ENCODE results near the gene ACOT11. TPM values are rescaled to one million over a fixed set of nuclear protein-coding genes. Genes with fewer than 3 reads are reported as not detected.

The ACOT11 gene
- total and polyA plus RNA-seq, 2 of the 13 experiments (the other 11 are each of a cell fraction or from before 2014, with no cell fraction given): 2.6 to 3.3 TPM

GRCh38 chr1:54649130-54649898 is 101.3 kb downstream of the ACOT11 start (continued):
- TF ChIP-seq ATF2 (CRISPR knock-in tag; IDR thresholded peaks at IDR 0.05) (peak; percentile 70), PITX1 (CRISPR knock-in tag; IDR thresholded peaks at IDR 0.05) (0 out of 2 replicates have a peak, but pooled peaks have one; percentile 46), HBP1 (CRISPR knock-in tag; IDR thresholded peaks at IDR 0.05; ENCODE audit: low read depth) (no peak), ZNF556 (CRISPR knock-in tag; IDR thresholded peaks at IDR 0.05; ENCODE audit: borderline replicate concordance) (no peak), ZNF609 (CRISPR knock-in tag; IDR thresholded peaks at IDR 0.05; ENCODE audit: borderline replicate concordance) (peak; percentile 59; the same call in 1 of the 2 replicates), POLR2G (IDR thresholded peaks at IDR 0.05; ENCODE audit: low read depth, low read length) (0 out of 2 replicates have a peak, but pooled peaks have one; percentile 43), ZNF670 (CRISPR knock-in tag; IDR thresholded peaks at IDR 0.05; ENCODE audit: borderline replicate concordance) (no peak), SP4 (CRISPR knock-in tag; IDR thresholded peaks at IDR 0.05) (0 out of 2 replicates have a peak, but pooled peaks have one; percentile 32), HNRNPLL (IDR thresholded peaks at IDR 0.05; ENCODE audit: low read depth, low read length, poor library complexity, severe bottlenecking) (no peak), GTF2F1 (IDR thresholded peaks at IDR 0.05; ENCODE audit: low read length) (no peak), HNF4G (IDR thresholded peaks at IDR 0.05; ENCODE audit: borderline replicate concordance, low read depth, low read length) (peak; percentile 90), HNF4G (CRISPR knock-in tag; IDR thresholded peaks at IDR 0.05; ENCODE audit: borderline replicate concordance, low read depth) (no peak), BRD4 (CRISPR knock-in tag; IDR thresholded peaks at IDR 0.05) (no peak), RXRA (CRISPR knock-in tag; IDR thresholded peaks at IDR 0.05) (peak; percentile 93), ARNT (IDR thresholded peaks at IDR 0.05) (no peak), EP300 (IDR thresholded peaks at IDR 0.05; ENCODE audit: low read depth in 2 of 2, low read length in 2 of 2) (peak in 1 of 2 experiments; percentile 73; a peak in 1 of 4 replicates), EP300 (CRISPR knock-in tag; IDR thresholded peaks at IDR 0.05; ENCODE audit: borderline replicate concordance) (no peak), HCFC1 (IDR thresholded peaks at IDR 0.05; ENCODE audit: low read depth, low read length) (no peak), ZNF768 (CRISPR knock-in tag; IDR thresholded peaks at IDR 0.05) (no peak), TBX3 (IDR thresholded peaks at IDR 0.05; ENCODE audit: borderline replicate concordance) (no peak), NFKBIZ (CRISPR knock-in tag; IDR thresholded peaks at IDR 0.05) (no peak)

Data from HepG2 (cell line).